ENCODE results near the gene CCNH.

CCNH gene

DNA sequence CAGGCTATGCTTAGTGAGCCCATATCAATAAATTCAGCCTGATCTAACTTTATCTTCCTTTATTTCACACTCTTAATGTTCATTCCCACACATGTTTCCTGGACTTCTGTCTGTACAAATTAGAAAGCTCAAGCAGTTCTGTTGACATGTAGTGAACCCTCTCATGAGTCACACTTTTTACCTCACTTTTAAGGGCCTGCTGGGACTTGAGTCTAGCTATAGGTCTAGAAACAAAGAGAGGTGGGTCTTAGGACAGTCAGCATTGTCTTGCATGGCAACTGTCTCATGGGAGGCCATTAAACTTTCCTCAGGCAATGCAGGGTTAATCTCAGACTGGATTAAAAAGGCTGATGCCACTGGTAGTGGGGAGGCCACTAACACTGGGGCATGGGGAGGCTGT, 8.6 kb upstream of the CCNH start:
- TF ChIP-seq, protein P1, sequence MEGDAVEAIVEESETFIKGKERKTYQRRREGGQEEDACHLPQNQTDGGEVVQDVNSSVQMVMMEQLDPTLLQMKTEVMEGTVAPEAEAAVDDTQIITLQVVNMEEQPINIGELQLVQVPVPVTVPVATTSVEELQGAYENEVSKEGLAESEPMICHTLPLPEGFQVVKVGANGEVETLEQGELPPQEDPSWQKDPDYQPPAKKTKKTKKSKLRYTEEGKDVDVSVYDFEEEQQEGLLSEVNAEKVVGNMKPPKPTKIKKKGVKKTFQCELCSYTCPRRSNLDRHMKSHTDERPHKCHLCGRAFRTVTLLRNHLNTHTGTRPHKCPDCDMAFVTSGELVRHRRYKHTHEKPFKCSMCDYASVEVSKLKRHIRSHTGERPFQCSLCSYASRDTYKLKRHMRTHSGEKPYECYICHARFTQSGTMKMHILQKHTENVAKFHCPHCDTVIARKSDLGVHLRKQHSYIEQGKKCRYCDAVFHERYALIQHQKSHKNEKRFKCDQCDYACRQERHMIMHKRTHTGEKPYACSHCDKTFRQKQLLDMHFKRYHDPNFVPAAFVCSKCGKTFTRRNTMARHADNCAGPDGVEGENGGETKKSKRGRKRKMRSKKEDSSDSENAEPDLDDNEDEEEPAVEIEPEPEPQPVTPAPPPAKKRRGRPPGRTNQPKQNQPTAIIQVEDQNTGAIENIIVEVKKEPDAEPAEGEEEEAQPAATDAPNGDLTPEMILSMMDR (IDR thresholded peaks at IDR 0.05) = no peak
- no peak for TF ChIP-seq ZFX (IDR thresholded peaks at IDR 0.05; ENCODE audit: borderline replicate concordance)
- H3K27ac ChIP-seq = no peak overlapping the region

DNA sequence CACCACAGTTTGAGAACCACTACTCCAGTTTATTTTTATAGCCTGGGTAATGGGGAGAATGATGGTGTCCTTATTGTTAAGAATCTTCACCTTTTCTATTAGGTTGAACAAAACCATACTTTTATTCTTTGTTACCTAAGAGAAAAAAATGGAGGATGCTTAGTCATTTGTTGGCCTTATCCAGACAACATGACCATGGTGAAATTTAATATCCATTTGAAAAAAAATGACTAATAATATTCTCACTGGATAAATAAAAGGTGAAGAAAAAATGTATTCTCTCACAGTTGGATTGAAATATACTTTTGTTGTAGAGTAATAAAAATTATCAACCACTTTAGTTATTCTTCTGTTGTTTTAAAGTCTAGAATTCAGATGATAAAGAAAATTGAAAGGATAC, 5.8 kb upstream of the CCNH start:
- no peak for TF ChIP-seq ZFX (IDR thresholded peaks at IDR 0.05; ENCODE audit: borderline replicate concordance)
- TF ChIP-seq, protein P1 (IDR thresholded peaks at IDR 0.05) = no peak
- no peak overlapping the region for H3K27ac ChIP-seq

DNA sequence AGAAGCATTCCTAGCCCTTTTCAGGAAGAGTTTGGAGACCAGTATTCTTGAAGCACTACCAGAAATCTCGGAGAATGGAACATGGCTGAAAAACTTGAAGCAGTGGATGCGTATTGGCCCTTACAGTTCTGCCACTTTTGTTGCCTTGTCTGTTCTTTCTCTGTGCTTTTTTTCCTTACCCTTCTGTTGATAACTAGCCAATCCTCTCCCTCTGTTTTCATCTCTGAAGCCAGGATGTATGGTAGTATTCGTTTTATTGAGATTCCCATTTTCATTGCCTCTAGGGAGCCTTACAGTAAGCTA, 564 bp upstream of the CCNH start:
- peak overlapping the region; percentile 83 for H3K27ac ChIP-seq
- TF ChIP-seq ZFX (IDR thresholded peaks at IDR 0.05; ENCODE audit: borderline replicate concordance) = no peak
- TF ChIP-seq, protein P1 (IDR thresholded peaks at IDR 0.05) = no peak

DNA sequence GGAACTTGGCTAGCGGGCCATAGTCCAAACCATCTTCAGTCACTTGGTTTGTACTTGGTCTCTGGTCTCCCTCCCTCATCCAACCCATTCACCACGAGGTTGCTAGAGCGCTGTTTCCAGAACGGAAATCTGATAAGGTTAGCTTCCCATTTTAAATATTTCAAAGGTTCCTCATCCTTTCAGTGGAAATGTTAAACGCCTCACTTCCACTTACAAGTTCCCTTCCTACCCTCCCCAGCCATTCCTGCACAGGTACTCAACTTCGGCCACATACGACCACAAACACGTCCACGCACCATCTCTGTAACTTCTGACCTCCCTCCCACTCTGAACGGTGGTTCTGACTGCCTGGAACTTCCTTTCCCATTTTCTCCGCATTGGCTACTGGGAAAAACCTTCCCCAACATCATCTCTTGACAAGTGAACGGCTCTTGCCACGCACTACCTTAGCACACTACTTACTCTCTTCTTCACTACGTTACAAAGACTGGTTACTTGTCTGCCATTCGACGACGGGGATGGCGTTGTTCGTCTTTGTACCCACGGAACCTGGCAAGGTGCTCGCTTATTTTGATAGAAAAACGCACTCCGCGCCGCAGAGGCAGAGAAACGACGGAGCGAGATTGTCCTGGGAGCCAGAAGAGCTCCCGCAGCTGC, 629 bp downstream of the CCNH start:
- TF ChIP-seq, protein P1 (IDR thresholded peaks at IDR 0.05) = no peak
- TF ChIP-seq ZFX (IDR thresholded peaks at IDR 0.05; ENCODE audit: borderline replicate concordance) = no peak
- H3K27ac ChIP-seq = peak overlapping the region; percentile 83

DNA sequence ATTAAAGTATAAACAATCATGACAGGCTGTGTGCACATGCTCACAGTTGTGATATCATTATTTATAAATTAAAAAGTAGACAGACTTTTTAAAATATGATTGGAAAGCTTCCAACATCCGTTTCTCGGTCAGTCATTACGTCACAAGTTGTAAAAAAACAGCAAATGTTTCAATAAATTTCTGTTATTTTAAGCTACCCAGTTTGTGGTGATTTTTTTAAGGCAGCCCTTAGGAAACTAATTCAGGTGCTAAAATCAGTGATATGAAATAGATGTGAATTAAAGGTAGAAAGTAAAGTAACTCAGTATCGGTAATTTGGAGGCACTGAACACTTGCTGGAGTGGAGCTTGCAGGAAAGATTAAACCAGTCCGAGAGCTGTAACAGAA, 1.2 kb downstream of the CCNH start:
- peak overlapping the region; percentile 83 for H3K27ac ChIP-seq
- TF ChIP-seq, protein P1 (IDR thresholded peaks at IDR 0.05) = no peak
- TF ChIP-seq ZFX (IDR thresholded peaks at IDR 0.05; ENCODE audit: borderline replicate concordance) = no peak

DNA sequence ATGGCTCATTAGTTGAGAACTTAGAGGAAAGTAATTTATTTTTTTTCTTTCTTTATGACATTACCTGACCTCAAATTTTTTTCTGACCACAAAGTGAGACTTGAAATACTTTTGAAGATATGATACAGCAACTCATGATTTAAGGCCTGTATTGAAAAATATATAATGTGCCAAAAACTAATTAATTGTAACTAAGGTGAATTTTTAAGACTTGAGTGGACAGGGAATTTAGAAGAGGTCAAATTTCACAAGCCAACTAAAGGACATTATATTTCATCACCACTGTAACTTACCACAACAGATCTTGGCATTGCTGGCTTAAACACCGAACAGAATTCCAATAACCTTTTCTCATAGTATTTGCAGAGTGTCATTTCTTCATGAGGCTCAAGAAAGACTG, 1.8 kb downstream of the CCNH start:
- H3K27ac ChIP-seq = no peak overlapping the region

DNA sequence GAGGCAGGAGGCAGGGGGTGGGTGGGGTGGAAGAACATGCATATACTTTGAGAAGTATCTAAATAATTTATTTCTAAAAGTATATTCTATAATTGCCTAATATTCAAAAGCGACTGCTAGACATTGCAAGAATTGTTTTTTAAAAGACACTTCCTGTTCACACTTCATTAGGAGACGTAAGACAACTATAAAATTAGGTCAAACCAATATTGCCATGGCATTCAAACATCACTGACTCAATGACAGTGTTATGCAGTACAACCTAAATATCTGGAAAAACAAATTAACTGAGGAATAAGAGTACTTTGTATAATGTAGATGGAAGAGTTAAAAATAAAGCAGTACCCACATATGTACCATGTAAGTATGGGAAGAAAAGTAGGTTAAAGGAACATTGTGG, 4.5 kb downstream of the CCNH start:
- H3K27ac ChIP-seq = no peak overlapping the region
- TF ChIP-seq, protein P1 (IDR thresholded peaks at IDR 0.05) = no peak
- TF ChIP-seq ZFX (IDR thresholded peaks at IDR 0.05; ENCODE audit: borderline replicate concordance) = no peak

More for the DNA sequence above, 1.8 kb downstream of the CCNH start:
- TF ChIP-seq ZFX (IDR thresholded peaks at IDR 0.05; ENCODE audit: borderline replicate concordance) = no peak
- TF ChIP-seq, protein P1 (IDR thresholded peaks at IDR 0.05) = no peak
